HUDEP-2 (cell line): ENCODE measurements around the gene KIAA1328.
"Not testable (repeated sequence)": the region's sequence is repeated elsewhere in the genome, so short reads cannot be mapped to it uniquely, and the experiment has no call there.

Experiments
- DNase-seq, 76 experiments: peaks; one replicate each; lab custom pipeline; 2025; ENCODE audit not compliant: unreplicated experiment in 76 of 76; lab: John Stamatoyannopoulos, UW

KIAA1328 gene

GRCh38 chr18:36873826-36874225 is 44.9 kb downstream of the KIAA1328 start:
- DNase-seq = not testable (repeated sequence)

- not testable (repeated sequence) for DNase-seq
Observed at GRCh38 chr18:36879796-36880195, 50.9 kb downstream of the KIAA1328 start.

GRCh38 chr18:36885981-36886380 is 57.1 kb downstream of the KIAA1328 start:
- no peak for DNase-seq

- DNase-seq = no peak
Observed at GRCh38 chr18:36887114-36887513, 58.2 kb downstream of the KIAA1328 start.

GRCh38 chr18:36887864-36888263 is 58.9 kb downstream of the KIAA1328 start:
- DNase-seq = no peak

GRCh38 chr18:36888778-36889177 is 59.9 kb downstream of the KIAA1328 start:
- DNase-seq = no peak

- no peak for DNase-seq
Observed at GRCh38 chr18:36889321-36889720, 60.4 kb downstream of the KIAA1328 start.

GRCh38 chr18:36889742-36890141 is 60.8 kb downstream of the KIAA1328 start:
- DNase-seq = no peak

GRCh38 chr18:36890598-36890997 is 61.7 kb downstream of the KIAA1328 start:
- DNase-seq = no peak

- no peak for DNase-seq
Observed at GRCh38 chr18:36893227-36893626, 64.3 kb downstream of the KIAA1328 start.

GRCh38 chr18:36895606-36896005 is 66.7 kb downstream of the KIAA1328 start:
- peak in 24 of 76 experiments; percentile 0 to 60 (median 13) for DNase-seq

GRCh38 chr18:36897253-36897652 is 68.3 kb downstream of the KIAA1328 start:
- no peak for DNase-seq

- DNase-seq = peak in 36 of 76 experiments; percentile 0 to 85 (median 58)
Observed at GRCh38 chr18:36899289-36899688, 70.4 kb downstream of the KIAA1328 start.

- no peak for DNase-seq
Observed at GRCh38 chr18:36900466-36900865, 71.5 kb downstream of the KIAA1328 start.

GRCh38 chr18:36901277-36901701 is 72.4 kb downstream of the KIAA1328 start:
- peak in 2 of 76 experiments; percentile 1 to 9 for DNase-seq

GRCh38 chr18:36903215-36903928 is 74.4 kb downstream of the KIAA1328 start:
- no peak for DNase-seq

- DNase-seq = no peak
Observed at GRCh38 chr18:36905571-36905970, 76.6 kb downstream of the KIAA1328 start.

GRCh38 chr18:36909282-36909681 is 80.4 kb downstream of the KIAA1328 start:
- not testable (repeated sequence) for DNase-seq

- DNase-seq = no peak
Observed at GRCh38 chr18:36912887-36913286, 84.0 kb downstream of the KIAA1328 start.

- DNase-seq = no peak
Observed at GRCh38 chr18:36917907-36918306, 89.0 kb downstream of the KIAA1328 start.

GRCh38 chr18:36929601-36930000 is 100.7 kb downstream of the KIAA1328 start:
- no peak for DNase-seq

GRCh38 chr18:36931106-36931505 is 102.2 kb downstream of the KIAA1328 start:
- no peak for DNase-seq

GRCh38 chr18:36933552-36933951 is 104.6 kb downstream of the KIAA1328 start:
- DNase-seq = no peak
